ENCODE results near the gene BTG4.

Gene BTG4

DNA sequence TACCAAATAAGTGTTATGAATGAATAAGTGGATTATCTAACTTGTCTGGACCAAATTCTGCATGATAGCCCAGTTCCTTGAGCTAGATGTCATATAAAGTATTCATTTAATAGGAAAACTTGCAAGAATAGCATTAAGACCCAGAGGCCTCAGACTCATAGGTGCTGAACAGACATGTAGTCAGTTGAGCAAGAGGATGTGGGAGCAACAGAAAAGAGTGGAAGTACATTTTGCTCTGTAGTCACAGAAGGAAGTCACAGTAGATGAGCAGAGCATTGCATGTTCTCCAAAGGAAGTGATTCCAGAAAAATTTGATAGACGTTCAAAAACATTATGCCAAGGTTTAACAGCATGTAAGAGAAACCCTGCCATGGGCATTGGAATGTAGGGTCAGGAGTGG, 11.9 kb upstream of the BTG4 start:
- Histone ChIP-seq H3K4me3 (ENCODE audit: low read length in 2 of 2) (no peak overlapping the region), H3K36me3 (ENCODE audit: control insufficient read depth in 2 of 2, insufficient read depth in 2 of 2, low read length in 2 of 2) (no peaks in the 10 kb centered on the region), H3K27ac (ENCODE audit: low read depth in 2 of 2, low read length in 2 of 2) (no peak overlapping the region), H3K4me1 (ENCODE audit: control insufficient read depth in 2 of 2, insufficient read depth in 2 of 2, low read length in 2 of 2) (no peaks in the 10 kb centered on the region), H3K27me3 (ENCODE audit: control insufficient read depth in 2 of 2, insufficient read depth in 2 of 2, low read length in 2 of 2) (peaks cover 0 to 5% of the 10 kb centered on the region in 2 donors), H3K9ac (ENCODE audit: low read depth in 1 of 2, low read length in 2 of 2) (no peak overlapping the region), H3K9me3 (ENCODE audit: control insufficient read depth in 2 of 2, low read length in 2 of 2) (no peaks in the 10 kb centered on the region)

DNA sequence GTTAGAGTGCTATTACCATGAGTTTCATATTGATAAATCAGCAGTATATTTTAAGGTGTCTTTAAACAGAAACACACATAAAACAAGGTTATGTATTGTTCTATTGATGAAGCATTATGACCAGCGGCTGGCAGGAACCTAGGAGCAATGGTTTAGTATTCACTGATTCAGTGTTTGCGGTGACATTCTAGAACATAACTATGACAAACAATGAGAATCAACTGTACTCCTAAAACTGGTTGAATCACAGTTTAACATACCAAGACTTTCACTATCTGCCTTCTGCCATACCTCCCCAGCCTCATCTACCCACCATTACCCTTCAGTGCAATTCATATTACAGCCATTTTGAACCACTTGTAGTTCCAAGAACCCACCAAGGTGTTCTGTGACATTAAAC, 11.2 kb upstream of the BTG4 start:
- no peaks in the 10 kb centered on the region for H3K36me3 ChIP-seq (ENCODE audit: control insufficient read depth in 2 of 2, insufficient read depth in 2 of 2, low read length in 2 of 2)
- H3K27me3 ChIP-seq (ENCODE audit: control insufficient read depth in 2 of 2, insufficient read depth in 2 of 2, low read length in 2 of 2) = peaks cover 0 to 5% of the 10 kb centered on the region in 2 donors
- no peak overlapping the region for H3K4me3 ChIP-seq (ENCODE audit: low read length in 2 of 2)
- no peak overlapping the region for H3K9ac ChIP-seq (ENCODE audit: low read depth in 1 of 2, low read length in 2 of 2)
- no peaks in the 10 kb centered on the region for H3K4me1 ChIP-seq (ENCODE audit: control insufficient read depth in 2 of 2, insufficient read depth in 2 of 2, low read length in 2 of 2)
- H3K9me3 ChIP-seq (ENCODE audit: control insufficient read depth in 2 of 2, low read length in 2 of 2) = no peaks in the 10 kb centered on the region
- no peak overlapping the region for H3K27ac ChIP-seq (ENCODE audit: low read depth in 2 of 2, low read length in 2 of 2)

DNA sequence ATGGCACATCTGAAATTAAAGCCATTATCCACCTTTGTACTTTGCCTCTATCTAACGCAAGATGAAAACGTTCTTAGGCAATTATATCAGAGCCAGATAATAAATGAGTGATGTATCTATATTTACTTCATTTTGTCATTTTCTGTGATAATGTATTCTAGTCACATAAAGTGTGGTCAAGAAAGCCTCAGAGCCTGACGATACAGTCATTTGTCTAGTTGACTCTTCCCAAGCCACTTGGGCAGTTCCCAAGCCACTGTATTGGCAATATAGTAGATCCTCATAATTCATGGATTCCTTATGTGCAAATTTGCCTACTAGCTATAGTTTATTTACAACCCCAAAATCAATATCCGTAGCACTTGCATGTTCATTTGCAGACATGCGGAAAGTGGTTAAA, 10.2 kb upstream of the BTG4 start:
- Histone ChIP-seq H3K27ac (ENCODE audit: low read depth in 2 of 2, low read length in 2 of 2) (no peak overlapping the region), H3K27me3 (ENCODE audit: control insufficient read depth in 2 of 2, insufficient read depth in 2 of 2, low read length in 2 of 2) (peaks cover 0 to 5% of the 10 kb centered on the region in 2 donors), H3K9ac (ENCODE audit: low read depth in 1 of 2, low read length in 2 of 2) (no peak overlapping the region), H3K36me3 (ENCODE audit: control insufficient read depth in 2 of 2, insufficient read depth in 2 of 2, low read length in 2 of 2) (no peaks in the 10 kb centered on the region), H3K4me1 (ENCODE audit: control insufficient read depth in 2 of 2, insufficient read depth in 2 of 2, low read length in 2 of 2) (no peaks in the 10 kb centered on the region), H3K9me3 (ENCODE audit: control insufficient read depth in 2 of 2, low read length in 2 of 2) (no peaks in the 10 kb centered on the region), H3K4me3 (ENCODE audit: low read length in 2 of 2) (no peak overlapping the region)

DNA sequence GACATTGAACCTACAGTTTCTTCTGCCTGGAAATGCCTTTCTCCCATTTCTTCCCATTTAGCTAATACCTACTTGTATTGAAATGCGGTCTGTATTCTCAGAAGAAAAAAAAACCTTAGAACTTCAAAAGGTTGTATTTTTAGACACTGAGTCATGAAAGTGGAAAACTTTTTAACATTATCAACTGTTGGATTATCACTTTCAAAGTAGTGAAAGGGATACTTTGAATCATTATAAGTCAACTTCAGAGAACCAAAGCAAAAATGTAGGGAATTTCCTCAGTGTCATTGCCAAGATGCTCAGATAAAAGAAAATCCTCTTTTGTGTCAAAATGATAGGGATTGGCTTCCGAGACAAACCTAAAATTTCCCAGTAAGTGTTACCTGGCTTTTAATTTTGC, 8.9 kb upstream of the BTG4 start:
- H3K36me3 ChIP-seq (ENCODE audit: control insufficient read depth in 2 of 2, insufficient read depth in 2 of 2, low read length in 2 of 2) = no peaks in the 10 kb centered on the region
- no peak overlapping the region for H3K27ac ChIP-seq (ENCODE audit: low read depth in 2 of 2, low read length in 2 of 2)
- no peaks in the 10 kb centered on the region for H3K9me3 ChIP-seq (ENCODE audit: control insufficient read depth in 2 of 2, low read length in 2 of 2)
- no peak overlapping the region for H3K4me3 ChIP-seq (ENCODE audit: low read length in 2 of 2)
- no peak overlapping the region for H3K9ac ChIP-seq (ENCODE audit: low read depth in 1 of 2, low read length in 2 of 2)
- H3K27me3 ChIP-seq (ENCODE audit: control insufficient read depth in 2 of 2, insufficient read depth in 2 of 2, low read length in 2 of 2) = peaks cover 0 to 5% of the 10 kb centered on the region in 2 donors
- H3K4me1 ChIP-seq (ENCODE audit: control insufficient read depth in 2 of 2, insufficient read depth in 2 of 2, low read length in 2 of 2) = no peaks in the 10 kb centered on the region

DNA sequence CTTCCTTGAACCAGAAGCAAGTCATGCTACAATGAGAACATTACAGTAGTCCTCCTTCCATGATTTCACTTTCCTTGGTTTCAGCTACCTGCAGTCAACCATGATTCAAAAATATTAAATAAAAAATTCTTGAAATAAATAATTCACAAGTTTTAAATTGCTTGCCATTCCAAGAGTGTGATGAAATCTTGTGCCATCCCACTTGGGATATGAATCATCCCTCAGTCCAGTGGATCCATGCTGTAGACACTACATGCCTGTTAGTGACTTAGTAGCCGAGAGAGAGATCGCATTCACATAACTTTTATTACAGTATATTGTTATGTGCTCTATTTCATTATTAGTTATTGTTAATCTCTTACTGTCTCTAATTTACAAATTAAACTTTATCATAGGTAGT, 8.4 kb upstream of the BTG4 start:
- H3K27me3 ChIP-seq (ENCODE audit: control insufficient read depth in 2 of 2, insufficient read depth in 2 of 2, low read length in 2 of 2) = peaks cover 0 to 5% of the 10 kb centered on the region in 2 donors
- no peaks in the 10 kb centered on the region for H3K36me3 ChIP-seq (ENCODE audit: control insufficient read depth in 2 of 2, insufficient read depth in 2 of 2, low read length in 2 of 2)
- no peak overlapping the region for H3K4me3 ChIP-seq (ENCODE audit: low read length in 2 of 2)
- no peak overlapping the region for H3K9ac ChIP-seq (ENCODE audit: low read depth in 1 of 2, low read length in 2 of 2)
- no peaks in the 10 kb centered on the region for H3K4me1 ChIP-seq (ENCODE audit: control insufficient read depth in 2 of 2, insufficient read depth in 2 of 2, low read length in 2 of 2)
- no peaks in the 10 kb centered on the region for H3K9me3 ChIP-seq (ENCODE audit: control insufficient read depth in 2 of 2, low read length in 2 of 2)
- H3K27ac ChIP-seq (ENCODE audit: low read depth in 2 of 2, low read length in 2 of 2) = no peak overlapping the region

DNA sequence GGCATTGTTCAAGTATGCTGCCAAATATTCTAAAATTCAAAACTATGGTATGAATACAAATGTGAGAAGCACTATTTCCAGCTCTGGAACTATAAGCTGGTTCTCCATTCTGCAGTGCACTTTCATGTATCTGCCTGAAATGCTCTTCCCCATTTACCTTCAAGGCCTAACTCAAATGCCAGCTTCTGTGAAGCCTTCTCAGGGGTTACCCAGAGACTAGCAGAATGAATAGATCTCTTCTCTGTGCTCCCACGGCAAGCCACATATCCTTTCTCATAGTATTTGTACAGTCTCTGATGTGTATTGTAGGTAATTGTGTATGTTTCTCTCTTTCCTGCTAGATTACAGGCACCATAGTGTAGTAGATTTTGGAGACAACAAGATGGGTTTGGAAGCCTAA, 6.5 kb upstream of the BTG4 start:
- no peaks in the 10 kb centered on the region for H3K4me1 ChIP-seq (ENCODE audit: control insufficient read depth in 2 of 2, insufficient read depth in 2 of 2, low read length in 2 of 2)
- H3K27ac ChIP-seq (ENCODE audit: low read depth in 2 of 2, low read length in 2 of 2) = no peak overlapping the region
- peaks cover 0 to 12% of the 10 kb centered on the region in 2 donors for H3K27me3 ChIP-seq (ENCODE audit: control insufficient read depth in 2 of 2, insufficient read depth in 2 of 2, low read length in 2 of 2)
- H3K4me3 ChIP-seq (ENCODE audit: low read length in 2 of 2) = no peak overlapping the region
- no peaks in the 10 kb centered on the region for H3K36me3 ChIP-seq (ENCODE audit: control insufficient read depth in 2 of 2, insufficient read depth in 2 of 2, low read length in 2 of 2)
- no peaks in the 10 kb centered on the region for H3K9me3 ChIP-seq (ENCODE audit: control insufficient read depth in 2 of 2, low read length in 2 of 2)
- no peak overlapping the region for H3K9ac ChIP-seq (ENCODE audit: low read depth in 1 of 2, low read length in 2 of 2)

DNA sequence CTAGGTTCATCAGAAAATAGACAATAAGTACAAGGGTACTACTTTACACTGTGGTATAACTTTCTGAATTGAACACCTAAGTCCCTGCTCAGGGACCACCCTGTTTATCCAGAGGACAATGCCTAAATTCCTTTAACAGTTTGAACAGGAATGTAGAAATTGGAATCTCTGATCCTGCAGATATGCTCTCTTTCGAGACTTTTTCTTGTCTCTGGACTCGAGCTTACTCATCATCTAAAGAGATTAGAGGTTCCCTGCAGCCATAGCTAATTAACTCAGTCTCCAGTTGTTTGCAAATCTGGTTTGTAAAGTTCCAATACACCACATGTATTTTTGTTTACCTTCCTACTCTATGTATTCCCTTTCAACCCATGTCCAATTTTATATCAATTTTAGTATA, 3.4 kb upstream of the BTG4 start:
- no peak overlapping the region for H3K9ac ChIP-seq (ENCODE audit: low read depth in 1 of 2, low read length in 2 of 2)
- H3K27me3 ChIP-seq (ENCODE audit: control insufficient read depth in 2 of 2, insufficient read depth in 2 of 2, low read length in 2 of 2) = peaks cover 20 to 22% of the 10 kb centered on the region in 2 donors
- no peak overlapping the region for H3K27ac ChIP-seq (ENCODE audit: low read depth in 2 of 2, low read length in 2 of 2)
- no peaks in the 10 kb centered on the region for H3K9me3 ChIP-seq (ENCODE audit: control insufficient read depth in 2 of 2, low read length in 2 of 2)
- no peak overlapping the region for H3K4me3 ChIP-seq (ENCODE audit: low read length in 2 of 2)
- H3K4me1 ChIP-seq (ENCODE audit: control insufficient read depth in 2 of 2, insufficient read depth in 2 of 2, low read length in 2 of 2) = peaks cover 0 to 2% of the 10 kb centered on the region in 2 donors
- no peaks in the 10 kb centered on the region for H3K36me3 ChIP-seq (ENCODE audit: control insufficient read depth in 2 of 2, insufficient read depth in 2 of 2, low read length in 2 of 2)

DNA sequence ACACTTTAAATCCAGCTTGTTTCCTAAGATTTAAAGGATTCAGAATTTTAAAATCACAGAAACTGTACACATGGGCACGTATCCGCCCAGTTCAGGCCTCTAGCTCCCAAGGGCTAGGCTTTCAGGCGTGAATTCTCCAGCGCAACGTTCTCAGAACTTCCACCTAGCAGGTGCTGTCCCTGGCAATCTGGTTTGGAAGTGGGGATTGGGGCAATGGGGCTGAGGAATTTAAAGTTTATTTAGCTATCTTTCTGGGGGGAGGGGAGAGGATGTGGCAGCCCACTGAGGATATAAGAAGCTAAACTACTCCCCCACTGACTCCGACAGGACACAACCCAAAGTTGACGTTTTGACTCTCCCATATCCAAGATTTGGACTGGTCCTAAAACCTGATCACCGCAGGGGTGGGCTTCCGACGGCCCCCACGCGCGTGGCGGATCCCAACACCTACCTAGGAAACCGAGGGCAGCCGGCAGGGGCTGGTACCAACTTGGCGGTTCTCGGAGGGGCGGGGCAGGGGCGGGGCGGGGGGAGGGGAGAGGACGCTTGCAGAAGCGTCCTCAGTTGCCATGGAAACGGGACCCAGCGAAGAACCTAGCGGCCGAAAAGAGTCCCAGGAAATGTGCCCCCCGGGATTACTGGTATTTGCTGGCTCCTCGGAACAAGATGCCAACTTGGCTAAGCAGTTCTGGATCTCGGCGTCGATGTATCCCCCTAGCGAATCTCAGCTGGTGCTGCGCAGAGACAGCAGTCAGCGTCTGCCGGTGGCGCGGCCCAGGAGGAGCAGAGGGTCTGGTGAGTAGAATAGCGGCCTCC, 2.2 kb upstream of the BTG4 start, which contains the start of gene HOATZ:
Gene HOATZ, plus strand, starts transcription at position 563 of the 816 bp plus-strand sequence. Its CDS starts 7 bp downstream, at position 570.
- Histone ChIP-seq H3K9ac (ENCODE audit: low read depth in 1 of 2, low read length in 2 of 2) (no peak within 1 kb of the TSS), H3K27ac (ENCODE audit: low read depth in 2 of 2, low read length in 2 of 2) (no peak within 1 kb of the TSS), H3K9me3 (ENCODE audit: control insufficient read depth in 2 of 2, low read length in 2 of 2) (no peaks in the 10 kb centered on the region), H3K4me1 (ENCODE audit: control insufficient read depth in 2 of 2, insufficient read depth in 2 of 2, low read length in 2 of 2) (peaks cover 0 to 2% of the 10 kb centered on the region in 2 donors), H3K4me3 (ENCODE audit: low read length in 2 of 2) (no peak within 1 kb of the TSS), H3K36me3 (ENCODE audit: control insufficient read depth in 2 of 2, insufficient read depth in 2 of 2, low read length in 2 of 2) (no peaks in the 10 kb centered on the region), H3K27me3 (ENCODE audit: control insufficient read depth in 2 of 2, insufficient read depth in 2 of 2, low read length in 2 of 2) (peaks cover 20 to 22% of the 10 kb centered on the region in 2 donors)

DNA sequence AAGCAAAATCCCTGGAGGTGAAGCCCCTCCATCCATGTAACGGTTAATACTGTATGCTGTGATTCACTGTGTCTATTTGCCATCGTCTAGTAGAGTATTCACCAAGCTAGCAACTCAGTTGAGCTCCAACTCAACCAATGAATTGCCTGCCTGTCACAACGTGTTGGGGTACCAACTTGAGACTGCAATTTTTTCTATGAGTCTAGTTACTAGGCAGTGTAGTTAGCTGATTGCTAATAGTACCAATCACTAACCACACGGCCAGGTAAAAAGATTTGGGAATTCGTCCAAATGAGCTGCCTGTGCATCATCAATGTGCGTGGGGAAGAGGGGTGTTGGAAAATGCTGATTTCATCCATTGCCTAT, 1.0 kb upstream of the BTG4 start:
- Histone ChIP-seq H3K9me3 (ENCODE audit: control insufficient read depth in 2 of 2, low read length in 2 of 2) (no peaks in the 10 kb centered on the region), H3K27ac (ENCODE audit: low read depth in 2 of 2, low read length in 2 of 2) (no peak overlapping the region), H3K4me3 (ENCODE audit: low read length in 2 of 2) (no peak overlapping the region), H3K4me1 (ENCODE audit: control insufficient read depth in 2 of 2, insufficient read depth in 2 of 2, low read length in 2 of 2) (peaks cover 0 to 2% of the 10 kb centered on the region in 2 donors), H3K9ac (ENCODE audit: low read depth in 1 of 2, low read length in 2 of 2) (no peak overlapping the region), H3K36me3 (ENCODE audit: control insufficient read depth in 2 of 2, insufficient read depth in 2 of 2, low read length in 2 of 2) (no peaks in the 10 kb centered on the region), H3K27me3 (ENCODE audit: control insufficient read depth in 2 of 2, insufficient read depth in 2 of 2, low read length in 2 of 2) (peaks cover 20 to 22% of the 10 kb centered on the region in 2 donors)

DNA sequence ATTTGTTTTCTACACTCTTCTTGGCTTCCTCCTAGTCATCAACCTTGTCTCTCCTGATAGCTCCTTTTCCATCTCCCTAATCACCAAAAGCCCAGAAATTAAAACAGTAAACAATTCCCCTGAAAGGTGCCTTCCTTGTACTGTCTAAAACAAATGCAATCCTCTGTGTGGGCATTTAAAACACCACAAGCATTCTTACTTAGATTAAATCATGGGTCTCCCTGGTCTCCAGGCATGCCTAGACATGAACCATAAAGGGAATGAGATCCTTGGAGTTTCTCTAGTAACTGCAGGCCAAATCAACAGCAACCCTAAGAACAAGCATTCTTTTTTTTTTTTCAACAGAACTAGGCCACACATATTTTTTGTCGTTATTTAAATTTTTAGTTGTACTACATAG, 1.9 kb downstream of the BTG4 start:
- Histone ChIP-seq H3K4me1 (ENCODE audit: control insufficient read depth in 2 of 2, insufficient read depth in 2 of 2, low read length in 2 of 2) (peaks cover 0 to 2% of the 10 kb centered on the region in 2 donors), H3K4me3 (ENCODE audit: low read length in 2 of 2) (no peak overlapping the region), H3K27me3 (ENCODE audit: control insufficient read depth in 2 of 2, insufficient read depth in 2 of 2, low read length in 2 of 2) (peaks cover 20 to 22% of the 10 kb centered on the region in 2 donors), H3K36me3 (ENCODE audit: control insufficient read depth in 2 of 2, insufficient read depth in 2 of 2, low read length in 2 of 2) (no peaks in the 10 kb centered on the region), H3K9ac (ENCODE audit: low read depth in 1 of 2, low read length in 2 of 2) (no peak overlapping the region), H3K27ac (ENCODE audit: low read depth in 2 of 2, low read length in 2 of 2) (no peak overlapping the region), H3K9me3 (ENCODE audit: control insufficient read depth in 2 of 2, low read length in 2 of 2) (no peaks in the 10 kb centered on the region)
